Activated T-cell treated with anti-CD3 and anti-CD28 coated beads, Interleukin-2, amount 50 U/mL, for 48 hours (primary cell): ENCODE measurements around the gene RALY.
"Not testable (repeated sequence)": the region's sequence is repeated elsewhere in the genome, so short reads cannot be mapped to it uniquely, and the experiment has no call there.

Experiments used
- DNase-seq, 2 experiments: peaks; one replicate each; pipeline ENCODE4 v3.0.0-alpha.2; 2020

The RALY gene

DNA sequence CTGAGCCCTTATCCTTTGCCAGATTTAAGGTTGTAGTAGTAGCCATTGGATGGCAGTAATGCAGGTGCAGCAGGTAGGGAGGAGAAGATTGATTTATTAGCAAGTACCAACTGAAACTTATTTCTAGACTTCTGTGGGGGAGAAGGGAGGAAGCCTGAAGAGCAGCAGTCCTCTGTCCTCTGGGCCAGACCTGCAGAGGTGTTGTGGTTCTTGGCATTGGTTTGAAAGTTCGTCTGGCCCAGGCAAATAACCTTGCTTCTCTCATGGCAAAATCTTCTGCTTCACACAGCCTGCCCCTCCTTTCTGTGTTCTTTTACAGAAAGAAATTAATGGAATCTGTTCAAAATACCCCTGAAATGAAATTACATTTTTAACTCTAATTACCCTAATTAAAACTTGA, 24.5 kb downstream of the RALY start:
- no peak for DNase-seq

DNA sequence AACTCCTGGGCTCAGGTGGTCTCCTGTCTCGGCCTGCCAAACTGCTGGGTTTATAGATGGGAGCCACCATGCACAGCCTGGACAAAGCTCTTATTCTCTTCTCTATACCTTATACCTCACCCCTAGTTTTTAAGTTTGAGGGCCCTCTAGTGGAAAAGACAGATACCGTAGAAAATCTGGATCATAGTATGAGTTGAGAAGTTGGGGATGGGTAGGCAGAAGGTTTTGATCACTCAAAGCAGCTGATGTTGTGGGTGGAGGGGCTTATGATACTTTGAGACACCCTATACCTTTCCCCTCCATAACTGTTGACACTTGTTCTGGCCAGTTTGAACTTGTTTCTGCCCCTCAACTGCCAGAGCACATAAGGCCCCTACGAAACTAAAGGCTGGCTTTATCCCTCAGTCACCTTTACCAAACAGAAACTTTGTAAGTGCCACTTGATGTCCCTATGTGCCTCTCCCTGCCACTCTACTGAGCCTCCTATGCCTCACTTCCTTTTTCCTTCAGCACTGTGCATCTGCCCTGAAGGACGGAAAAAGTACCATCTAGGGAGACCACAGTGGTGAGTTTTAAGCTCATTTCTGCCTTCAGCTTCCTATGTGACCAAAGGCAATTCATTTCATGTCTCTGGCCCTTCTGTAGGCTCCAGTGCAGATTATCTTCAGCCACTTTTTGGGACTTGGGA, 28.6 kb downstream of the RALY start:
- no peak for DNase-seq

DNA sequence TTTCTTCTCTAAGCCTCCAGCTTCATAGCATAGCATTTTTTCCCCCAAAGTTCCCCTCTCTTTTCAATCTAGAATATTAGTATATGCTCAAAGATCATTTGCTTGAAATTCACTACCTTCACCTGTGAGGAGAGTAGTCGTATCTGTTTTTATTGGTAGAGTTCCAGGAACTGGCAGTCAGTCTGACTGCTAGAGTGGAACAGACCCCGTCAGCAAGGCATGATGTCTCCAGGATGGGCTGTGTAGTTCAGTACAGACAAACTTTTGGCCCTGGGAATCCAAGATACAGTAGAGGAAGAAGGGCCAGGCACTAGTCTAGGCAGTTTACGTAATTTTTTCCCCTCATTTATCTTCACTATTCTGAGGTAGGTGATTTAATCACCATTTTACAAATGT, 29.1 kb downstream of the RALY start:
- no peak for DNase-seq

DNA sequence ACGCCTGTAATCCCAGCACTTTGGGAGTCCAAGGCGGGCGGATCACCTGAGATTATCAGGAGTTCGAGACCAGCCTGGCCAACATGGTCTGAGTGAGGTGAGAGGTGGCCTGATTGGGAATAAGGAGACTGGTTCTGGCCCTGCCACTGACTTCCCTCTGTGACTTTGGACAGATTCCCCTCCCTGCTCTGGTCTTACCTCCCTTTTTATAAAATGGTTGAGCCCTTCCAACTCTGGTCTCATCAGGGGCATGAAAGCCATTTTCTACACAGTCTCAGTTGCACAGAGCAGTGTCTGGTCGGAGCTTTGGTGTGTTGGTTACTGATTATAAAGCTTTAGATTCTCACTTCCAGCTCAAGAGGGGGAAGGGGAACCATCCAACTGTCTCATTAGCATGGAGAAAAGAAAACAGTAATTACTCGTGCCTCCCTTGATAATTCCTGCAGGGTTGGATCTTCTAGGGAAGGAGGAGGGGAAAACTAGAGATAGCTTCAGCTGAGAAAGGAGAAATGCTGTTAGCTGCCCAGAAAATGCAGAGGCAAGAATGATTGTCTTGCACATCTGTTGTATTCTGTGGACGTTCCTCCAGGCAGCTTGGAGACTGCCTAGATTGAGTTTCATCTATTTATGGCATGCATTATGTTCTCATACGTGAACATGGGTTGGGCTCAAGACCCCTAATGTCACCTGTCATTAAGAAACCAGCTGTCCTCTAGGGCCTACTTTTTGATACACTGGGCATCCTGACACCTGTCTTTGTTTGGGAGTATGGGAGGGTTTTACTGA, 30.4 kb downstream of the RALY start:
- no peak for DNase-seq

DNA sequence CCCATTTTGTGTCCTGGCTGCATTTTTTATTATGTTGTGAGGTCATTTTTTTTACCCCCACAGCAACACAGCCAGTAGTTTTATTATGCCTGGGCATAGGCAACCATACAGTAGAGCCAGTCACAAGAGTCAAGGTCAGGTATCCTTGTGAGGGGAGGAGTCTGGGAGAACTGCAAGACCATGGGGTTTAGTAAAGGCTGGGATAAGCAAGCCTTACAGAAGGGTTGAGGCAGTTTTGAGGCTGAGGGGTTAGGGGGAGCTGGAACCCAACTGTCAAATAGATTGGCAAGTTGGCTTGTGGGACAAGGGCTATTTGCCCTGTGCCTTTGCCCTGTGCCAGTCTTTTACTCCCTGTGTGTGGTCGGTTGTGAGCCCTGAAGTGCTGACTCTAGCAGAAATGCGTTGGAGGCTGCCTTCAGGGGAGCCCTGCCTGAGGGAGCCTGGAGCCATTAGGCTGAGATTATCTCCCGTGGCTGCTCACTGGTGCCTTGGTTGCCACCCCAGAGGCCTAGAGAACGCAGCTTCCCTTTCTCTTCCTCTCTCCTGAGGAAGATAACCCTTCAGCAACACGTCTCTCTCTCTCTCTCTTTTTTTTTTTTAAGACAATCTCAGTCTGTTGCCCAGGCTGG, 31.1 kb downstream of the RALY start:
- DNase-seq = no peak

DNA sequence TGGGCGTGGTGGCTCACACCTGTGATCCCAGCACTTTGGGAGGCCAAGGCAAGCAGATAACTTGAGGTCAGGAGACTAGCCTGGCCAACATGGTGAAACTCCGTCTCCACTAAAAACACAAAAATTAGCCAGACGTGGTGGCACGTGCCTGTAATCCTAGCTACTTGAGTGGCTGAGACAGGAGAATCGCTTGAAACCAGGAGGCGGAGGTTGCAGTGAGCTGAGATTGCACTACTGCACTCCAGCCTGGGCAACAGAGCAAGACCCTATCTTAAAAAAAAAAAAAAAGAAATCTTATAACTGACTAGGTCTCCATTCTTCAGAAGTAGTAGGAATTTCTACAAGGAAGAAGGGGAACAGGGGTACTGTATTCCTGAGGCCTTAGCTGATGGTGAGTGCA, 34.3 kb downstream of the RALY start:
- not testable (repeated sequence) for DNase-seq

DNA sequence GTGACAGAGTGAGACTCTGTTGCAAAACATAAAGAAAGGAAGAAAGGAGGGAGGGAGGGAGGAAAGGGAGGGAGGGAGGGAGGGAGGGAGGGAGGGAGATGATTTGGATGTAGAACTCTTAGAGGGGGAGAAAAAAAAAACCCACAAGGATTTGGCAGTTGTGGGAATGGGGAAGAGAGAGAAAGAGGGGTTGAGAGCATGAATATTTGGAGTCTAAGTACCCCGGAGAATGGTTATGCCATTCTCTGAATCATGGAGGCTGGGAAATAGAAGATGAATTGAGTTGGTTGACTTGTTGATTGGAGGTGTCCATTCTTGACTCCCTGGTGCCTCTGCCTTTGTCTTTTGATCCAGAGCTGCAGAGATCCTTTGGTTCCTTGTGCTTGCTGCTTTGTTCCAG, 35.7 kb downstream of the RALY start:
- DNase-seq = no peak

DNA sequence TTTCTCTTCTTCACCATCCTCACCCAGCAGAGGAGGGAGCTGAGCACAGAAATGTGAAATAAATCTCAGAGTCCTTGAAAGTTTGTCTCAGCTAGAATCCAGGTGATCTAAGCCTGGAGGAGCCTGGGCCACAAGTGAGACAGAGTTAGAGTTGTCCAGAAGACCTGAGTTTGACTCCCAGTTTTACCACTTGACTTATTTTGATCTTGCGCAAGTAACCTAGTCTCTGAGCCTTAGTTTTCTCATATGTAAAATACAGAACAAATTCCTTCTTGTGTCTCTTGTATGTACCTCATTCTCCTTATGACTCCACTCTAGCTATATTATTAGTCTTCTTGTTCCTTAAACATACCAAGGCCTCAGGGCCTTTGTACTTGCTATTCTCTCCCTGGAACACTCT, 36.7 kb downstream of the RALY start:
- no peak for DNase-seq

DNA sequence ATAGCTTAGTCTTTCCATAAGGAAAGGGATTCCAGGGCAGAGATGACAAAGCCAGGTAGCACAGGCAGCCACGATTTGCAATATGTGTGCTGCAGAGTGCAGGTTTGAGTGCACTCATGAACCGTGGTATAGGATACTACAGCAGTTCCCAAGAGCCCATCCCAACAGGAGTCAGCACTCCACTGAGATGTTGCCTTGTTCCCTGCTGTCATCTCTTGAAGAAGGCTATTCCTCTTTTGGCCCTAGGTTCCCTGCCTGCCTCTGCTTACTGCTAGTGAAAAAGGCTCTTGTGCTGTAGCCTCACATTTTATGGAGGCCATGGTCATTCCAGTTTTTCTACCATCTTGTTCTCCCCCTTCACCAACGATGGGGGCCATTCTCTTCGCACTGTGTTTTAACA, 40.2 kb downstream of the RALY start:
- no peak for DNase-seq

DNA sequence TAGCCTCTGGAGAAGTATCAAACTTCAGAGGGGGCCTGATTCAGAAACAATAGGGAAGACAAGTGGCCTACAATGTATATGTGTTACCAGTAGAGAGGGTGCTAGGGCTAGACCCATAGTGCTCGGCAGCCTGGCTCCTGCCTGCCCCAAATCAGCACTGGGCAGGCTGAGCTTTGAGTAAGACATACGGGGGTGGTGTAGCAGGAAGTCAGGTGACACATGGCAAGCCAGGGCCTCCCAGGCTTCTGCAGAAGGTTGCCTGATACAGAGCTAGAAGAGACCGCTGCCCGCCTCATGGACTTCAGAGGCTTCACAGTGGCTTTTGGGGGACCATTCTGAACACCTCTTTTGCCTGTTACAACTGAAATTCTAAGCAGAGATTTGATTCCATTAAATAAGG, 43.4 kb downstream of the RALY start:
- peak; percentile 66 to 71 for DNase-seq

DNA sequence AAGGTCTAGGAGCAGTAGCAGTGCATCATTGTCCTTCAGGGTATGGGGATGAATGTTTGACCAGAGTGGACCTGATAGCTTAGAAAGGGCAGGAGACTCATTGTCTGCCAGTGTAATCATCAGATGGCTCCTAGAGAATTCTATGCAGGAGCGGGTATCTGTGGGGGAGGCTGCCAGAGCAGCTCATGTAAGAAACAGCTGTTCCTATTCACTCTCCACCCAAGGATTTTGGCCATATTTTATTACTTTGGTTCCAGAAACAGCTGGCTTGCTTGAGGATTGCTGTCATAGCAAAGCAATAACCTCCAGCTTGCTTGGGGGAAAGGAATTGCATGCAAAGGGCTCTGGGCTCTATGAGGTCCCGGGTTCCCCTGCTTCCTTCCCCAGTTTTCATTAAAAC, 44.1 kb downstream of the RALY start:
- no peak for DNase-seq

DNA sequence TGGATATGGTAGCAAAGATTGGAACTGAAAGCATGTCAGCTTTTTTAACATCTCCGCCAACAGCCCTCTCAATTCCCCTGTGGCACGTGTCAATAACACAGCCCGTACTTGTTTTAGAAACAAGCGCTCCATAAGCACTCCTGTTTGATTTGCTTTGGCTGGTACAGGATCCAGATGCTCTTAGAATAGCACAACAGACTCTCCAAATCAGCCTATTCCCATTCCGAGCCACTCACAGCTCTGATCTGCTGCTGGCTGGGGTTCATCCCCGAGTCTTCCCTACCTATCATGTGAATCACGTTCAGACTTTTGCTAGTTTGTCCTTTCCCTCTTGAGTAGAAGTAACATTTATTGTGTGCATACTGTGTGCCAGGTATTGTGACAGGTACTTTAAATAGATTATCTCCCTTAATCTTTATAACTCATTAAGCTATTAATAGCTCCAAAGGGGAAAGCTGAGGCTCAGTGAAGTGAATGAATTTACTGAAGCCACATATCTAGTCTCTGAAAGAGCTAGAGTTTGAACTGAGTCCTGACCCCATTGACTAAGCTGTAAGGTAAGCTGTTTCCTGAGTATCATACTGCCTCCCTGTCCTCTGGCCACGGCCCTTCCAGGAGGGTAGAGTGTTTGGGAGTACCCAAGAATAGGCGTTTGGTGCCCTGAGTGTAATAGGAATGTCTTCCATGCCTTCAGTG, 46.7 kb downstream of the RALY start:
- DNase-seq = no peak

DNA sequence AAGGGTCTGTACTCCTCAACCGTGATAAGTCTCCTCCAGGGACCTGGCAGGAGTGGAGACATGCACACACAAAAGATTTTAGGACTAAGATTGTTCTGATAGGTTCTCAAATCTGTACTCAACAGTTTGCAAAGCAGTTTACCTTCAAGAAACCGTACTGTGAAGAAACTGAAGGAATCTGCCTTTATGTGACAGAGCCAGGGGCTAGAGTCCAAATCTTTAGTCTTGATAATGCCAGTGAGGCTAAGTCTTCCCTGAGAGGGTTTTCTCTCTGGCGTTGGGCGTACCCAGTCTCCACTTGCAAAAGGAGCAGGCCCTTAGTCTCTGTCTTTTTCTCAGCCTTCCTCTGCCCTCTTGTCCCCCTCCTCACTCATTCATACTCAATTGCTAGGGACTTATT, 47.5 kb downstream of the RALY start:
- DNase-seq = no peak

DNA sequence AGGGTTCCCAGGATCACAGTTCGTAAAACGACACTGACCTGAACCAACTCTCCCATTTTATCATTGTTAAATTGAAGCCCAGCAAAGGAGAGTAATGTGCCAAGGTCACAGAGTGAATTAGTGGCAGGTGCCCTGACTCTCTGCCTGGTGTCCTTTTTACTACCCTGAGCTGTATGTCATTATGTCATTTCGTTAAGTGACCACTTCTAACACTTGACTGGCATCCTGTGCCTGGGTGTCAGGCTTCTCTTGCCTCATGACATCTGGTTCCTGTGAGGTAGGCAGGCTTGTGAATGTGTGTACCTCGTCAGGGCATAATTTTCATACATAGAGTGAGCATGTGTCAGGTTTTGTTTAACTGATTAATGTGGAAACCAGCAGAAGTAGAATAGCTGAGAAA, 48.6 kb downstream of the RALY start:
- no peak for DNase-seq

DNA sequence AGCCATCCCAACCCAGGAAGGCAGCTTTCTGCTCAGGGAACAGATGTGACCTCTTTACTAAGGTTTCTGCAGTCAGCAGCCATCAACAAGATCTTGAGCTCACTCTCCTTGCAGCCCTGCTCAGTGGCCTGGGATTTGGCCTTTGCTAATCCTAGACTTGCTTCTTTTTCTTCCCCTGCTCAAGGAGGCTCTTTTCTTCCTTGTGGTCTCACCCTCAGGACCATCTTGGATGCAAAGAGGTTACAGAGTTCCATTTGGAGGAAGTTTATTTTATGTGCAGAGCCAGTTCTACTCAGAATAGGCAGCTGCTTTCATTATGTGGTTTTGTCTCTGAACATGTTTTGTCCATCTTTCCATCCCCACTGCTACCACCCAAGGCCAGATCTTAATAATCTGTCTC, 49.3 kb downstream of the RALY start:
- no peak for DNase-seq

DNA sequence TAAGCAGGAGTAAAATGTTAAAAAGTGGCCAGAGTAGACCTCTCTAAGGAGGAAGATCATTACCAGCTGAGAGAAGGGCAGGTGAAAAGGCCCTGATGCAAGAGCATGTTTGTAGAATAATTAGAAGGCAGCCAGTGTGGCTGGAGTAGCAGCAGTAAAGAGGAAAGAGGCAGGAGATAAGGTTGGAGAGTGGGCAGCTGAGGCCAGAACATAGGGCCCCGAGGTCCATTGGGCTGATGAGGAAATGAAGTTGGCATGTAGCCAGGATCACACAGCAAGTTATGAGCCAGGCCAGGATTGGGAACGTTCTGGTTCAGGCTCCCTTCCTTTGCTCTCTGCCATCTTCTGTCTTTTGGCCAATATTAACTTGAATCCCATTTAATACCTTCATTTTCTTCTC, 51.6 kb downstream of the RALY start:
- DNase-seq = no peak

DNA sequence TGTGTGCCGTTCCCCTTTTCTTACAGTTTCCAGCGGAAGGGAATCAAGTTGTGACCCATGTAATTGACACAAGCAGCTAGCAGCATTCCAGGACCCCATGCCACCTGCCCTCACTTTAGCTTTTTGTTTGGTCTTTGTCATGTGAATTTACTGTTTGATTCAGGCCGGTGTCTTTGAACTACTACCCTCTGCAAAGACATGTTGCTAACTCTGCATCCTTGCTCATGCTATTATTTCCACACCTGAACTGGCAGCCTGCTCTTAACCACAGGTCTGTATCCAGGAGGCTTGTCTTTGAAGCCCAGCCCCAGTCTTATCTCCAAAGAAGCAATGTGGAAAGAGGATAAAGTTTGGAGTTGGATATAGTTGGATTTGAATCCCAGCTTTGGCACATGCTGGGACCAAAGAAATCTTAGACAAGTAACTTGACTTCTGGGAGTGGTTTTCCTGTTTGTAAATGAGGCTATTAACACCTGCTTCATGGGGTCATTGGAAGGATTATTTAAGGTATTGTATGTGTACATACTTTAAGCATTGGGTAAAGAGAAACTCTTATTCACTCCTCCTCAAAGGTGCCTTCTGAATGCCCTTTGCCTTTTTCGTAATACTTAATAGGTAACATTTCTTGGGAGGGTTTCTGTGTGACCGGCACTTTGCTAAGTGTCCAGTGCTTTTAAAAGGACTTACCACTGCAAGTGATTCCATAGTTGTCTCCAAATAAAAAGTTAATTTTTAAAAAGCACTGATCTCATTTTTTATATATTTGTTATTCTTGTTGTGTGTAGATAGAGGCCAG, 52.4 kb downstream of the RALY start:
- no peak for DNase-seq

DNA sequence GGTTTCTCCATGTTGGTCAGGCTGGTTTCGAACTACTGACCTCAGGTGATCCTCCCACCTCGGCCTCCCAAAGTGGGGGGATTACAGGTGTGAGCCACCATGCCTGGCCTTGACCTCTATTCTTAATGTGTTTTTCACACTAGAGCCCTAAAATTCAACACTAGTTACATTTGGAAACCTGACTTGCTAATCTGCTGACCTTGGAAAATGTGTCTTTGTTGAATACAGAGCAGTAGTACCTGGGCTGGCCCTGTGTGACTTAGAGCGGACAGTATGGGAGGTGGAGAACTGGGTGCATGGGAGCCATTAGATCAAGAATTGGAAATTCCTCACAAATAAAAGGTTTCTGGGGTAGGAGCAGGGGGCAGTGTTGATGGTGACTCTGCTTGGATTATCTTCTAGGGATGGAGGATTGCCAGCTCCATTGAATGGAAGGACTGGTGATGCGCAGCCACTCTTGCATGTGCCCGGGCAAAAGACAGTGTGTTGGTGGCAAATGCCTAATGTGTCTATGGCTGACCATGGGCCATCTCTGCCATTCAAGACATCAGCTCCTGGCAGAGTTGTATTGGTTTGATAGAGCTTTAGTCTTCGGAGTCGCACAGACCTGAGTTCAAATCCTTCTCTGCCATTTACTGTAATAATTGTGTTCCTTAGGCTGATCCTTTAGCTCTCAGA, 53.4 kb downstream of the RALY start:
- no peak for DNase-seq

DNA sequence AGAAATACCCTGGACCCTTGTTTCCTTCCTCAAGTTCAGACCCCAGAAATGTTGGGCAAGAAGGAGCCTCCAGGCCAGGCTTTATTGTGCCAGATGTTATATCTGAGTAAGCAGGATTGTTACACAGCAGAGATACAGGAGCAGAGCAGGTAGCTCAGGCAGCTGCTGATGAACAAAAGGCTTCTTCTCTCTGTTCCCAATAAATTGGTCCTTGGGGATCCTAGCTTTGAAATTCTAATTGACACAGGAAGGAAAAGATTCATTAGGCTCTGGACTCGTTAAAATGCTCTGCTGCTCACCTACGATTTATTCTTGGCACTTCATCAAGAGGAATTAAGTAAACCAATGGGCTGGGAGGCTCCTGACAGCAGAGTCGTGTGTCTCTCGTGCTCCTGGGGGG, 54.2 kb downstream of the RALY start:
- no peak for DNase-seq

DNA sequence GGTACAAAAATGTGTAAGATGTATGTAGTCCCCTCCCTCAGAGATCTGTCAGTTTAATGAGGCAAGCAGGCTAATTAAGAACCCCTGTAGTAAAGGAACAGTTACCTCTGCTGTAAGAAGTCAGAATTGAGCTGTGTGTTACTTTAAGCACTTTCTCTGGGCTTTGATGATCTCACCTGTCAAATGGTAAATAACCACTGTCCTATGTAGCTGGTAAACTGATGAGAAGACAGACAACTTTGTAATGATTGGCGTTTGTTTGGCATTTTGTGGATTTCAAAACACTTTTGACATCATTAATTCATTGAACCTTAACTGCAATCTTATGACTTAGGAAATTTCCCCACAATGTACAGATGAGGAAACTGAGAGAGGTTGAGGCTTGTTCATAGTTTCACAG, 55.7 kb downstream of the RALY start:
- no peak for DNase-seq

DNA sequence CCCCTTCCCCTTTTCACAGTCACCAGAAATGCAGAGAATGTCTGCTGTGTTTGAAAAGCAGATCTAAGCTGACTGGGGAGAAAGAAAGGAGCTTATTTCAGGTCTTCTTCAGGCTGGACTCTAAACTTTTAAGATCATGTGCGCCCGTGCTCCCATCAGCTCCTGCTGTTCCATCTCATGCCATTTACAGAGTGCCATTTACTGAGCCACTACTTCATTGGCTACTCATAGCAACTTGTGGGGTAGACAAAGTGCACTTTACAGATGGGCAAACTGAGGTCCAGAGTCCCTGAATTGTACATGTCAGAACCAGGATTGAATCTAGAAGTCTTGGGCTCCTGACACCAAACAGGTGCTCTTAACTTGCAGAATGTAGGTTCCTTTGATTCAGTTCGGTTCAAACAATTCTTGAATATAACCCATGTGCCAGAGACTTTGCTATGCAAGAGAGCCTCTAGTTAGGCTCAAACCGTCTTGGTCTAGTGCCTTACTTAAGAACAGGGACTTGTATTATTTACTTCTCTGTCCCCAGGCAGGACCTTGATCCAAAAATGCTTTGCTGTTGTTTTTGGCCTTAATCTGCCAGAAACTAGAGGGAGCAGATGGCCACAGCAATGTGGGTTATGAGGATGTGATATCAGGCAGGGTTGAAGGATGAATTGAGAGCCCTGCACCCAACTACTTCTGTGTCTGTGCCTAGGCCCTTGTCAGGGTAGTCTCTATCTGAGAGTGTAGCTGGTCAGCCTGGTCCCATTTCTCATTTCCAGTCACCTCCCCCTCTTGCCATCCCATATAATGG, 56.4 kb downstream of the RALY start:
- DNase-seq = no peak
